MM.1S (cell line): ENCODE results near the gene GLS.

Source experiments
- CTCF ChIP-seq: fragments of 300-600 bp; sonication (generic); IDR thresholded peaks from 2 replicates; pipeline ENCODE4 v1.5.1; 2016; ENCODE audit warnings: antibody characterized with exemption, low read length, mixed read lengths
- EZH2 ChIP-seq: fragments of 300-600 bp; sonication (generic); optimal IDR thresholded peaks from 2 replicates; pipeline ENCODE3; 2017; ENCODE audit warnings: low read depth, mild to moderate bottlenecking, antibody characterized with exemption, low read length, mixed read lengths
- EZH2phosphoT487 ChIP-seq: fragments of 300-600 bp; sonication (generic); IDR thresholded peaks from 2 replicates; pipeline ENCODE4 v1.6.1; 2018; ENCODE audit warnings: antibody characterized with exemption, low read length

DNA sequence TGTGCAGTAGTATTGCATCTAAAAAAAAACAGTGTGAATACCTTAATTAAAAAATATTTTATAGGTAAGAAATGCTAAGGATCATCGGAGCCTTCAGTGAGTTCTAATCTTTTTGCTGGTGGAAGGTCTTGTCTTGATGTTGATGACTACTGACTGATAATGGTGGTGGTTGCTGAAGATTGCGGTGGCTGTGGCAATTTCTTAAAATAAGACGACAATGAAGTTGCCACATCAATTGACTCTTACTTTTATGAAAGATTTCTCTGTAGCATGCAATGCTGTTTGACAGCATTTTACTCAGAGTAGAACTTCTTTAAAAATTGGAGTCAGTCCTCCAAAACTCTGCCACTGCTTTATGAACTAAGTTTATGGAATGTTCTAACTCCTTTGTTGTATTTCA lies 36.2 kb downstream of the GLS start:
- no peak for TF ChIP-seq EZH2
- no peak for TF ChIP-seq CTCF
- TF ChIP-seq EZH2phosphoT487: no peak
